ENCODE results near the gene MYO1F. TPM values are rescaled to one million over a fixed set of nuclear protein-coding genes. Genes with fewer than 3 reads are reported as not detected.

Gene MYO1F
- total RNA-seq, 1 donor, result 0.09 TPM

DNA sequence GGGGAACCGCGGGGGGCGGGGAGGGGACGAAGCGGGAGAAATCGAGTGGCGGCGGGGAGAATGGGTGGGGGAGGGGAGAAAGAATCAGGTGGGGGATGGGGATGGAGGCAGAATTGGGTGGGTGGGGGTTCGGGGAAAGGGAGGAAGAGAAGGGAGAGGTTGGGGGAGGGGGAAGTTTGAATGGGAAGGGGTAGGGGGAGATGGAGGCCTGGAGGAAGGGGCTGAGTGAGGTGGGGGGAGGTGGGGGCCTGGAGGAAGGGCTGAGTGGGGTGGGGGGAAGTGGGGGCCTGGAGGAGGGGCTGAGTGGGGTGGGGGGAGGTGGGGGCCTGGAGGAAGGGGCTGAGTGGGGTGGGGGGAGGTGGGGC, 33.7 kb upstream of the MYO1F start:
- TF ChIP-seq, protein P1, sequence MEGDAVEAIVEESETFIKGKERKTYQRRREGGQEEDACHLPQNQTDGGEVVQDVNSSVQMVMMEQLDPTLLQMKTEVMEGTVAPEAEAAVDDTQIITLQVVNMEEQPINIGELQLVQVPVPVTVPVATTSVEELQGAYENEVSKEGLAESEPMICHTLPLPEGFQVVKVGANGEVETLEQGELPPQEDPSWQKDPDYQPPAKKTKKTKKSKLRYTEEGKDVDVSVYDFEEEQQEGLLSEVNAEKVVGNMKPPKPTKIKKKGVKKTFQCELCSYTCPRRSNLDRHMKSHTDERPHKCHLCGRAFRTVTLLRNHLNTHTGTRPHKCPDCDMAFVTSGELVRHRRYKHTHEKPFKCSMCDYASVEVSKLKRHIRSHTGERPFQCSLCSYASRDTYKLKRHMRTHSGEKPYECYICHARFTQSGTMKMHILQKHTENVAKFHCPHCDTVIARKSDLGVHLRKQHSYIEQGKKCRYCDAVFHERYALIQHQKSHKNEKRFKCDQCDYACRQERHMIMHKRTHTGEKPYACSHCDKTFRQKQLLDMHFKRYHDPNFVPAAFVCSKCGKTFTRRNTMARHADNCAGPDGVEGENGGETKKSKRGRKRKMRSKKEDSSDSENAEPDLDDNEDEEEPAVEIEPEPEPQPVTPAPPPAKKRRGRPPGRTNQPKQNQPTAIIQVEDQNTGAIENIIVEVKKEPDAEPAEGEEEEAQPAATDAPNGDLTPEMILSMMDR (IDR thresholded peaks at IDR 0.05; ENCODE audit: insufficient read depth, low read length), result no peak
- H3K4me3 ChIP-seq (ENCODE audit: low read depth, low read length), result no peak overlapping the region
- DNase-seq (ENCODE audit: low read depth), result no peak

- DNase-seq (ENCODE audit: low read depth), result peak; percentile 47
- TF ChIP-seq, protein P1 (IDR thresholded peaks at IDR 0.05; ENCODE audit: insufficient read depth, low read length), result no peak
- peak within 1 kb of the TSS; percentile 91 for H3K4me3 ChIP-seq (ENCODE audit: low read depth, low read length)
These were observed 33.0 kb upstream of the MYO1F start, which contains the start of gene ADAMTS10 for GRCh38 chr19:8610041-8610935. Gene ADAMTS10 (minus strand): TSS chr19:8610715. CDS start chr19:8605710, 5,005 bp downstream.

GRCh38 chr19:8609279-8610040, 32.2 kb upstream of the MYO1F start:
- DNase-seq (ENCODE audit: low read depth), result peak; percentile 60
- peak overlapping the region; percentile 91 for H3K4me3 ChIP-seq (ENCODE audit: low read depth, low read length)
- TF ChIP-seq, protein P1 (IDR thresholded peaks at IDR 0.05; ENCODE audit: insufficient read depth, low read length), result peak; percentile 43

- DNase-seq (ENCODE audit: low read depth), result no peak
- TF ChIP-seq, protein P1 (IDR thresholded peaks at IDR 0.05; ENCODE audit: insufficient read depth, low read length), result no peak
- peak overlapping the region; percentile 91 for H3K4me3 ChIP-seq (ENCODE audit: low read depth, low read length)
These were observed 31.7 kb upstream of the MYO1F start for GRCh38 chr19:8608941-8609278.

DNA sequence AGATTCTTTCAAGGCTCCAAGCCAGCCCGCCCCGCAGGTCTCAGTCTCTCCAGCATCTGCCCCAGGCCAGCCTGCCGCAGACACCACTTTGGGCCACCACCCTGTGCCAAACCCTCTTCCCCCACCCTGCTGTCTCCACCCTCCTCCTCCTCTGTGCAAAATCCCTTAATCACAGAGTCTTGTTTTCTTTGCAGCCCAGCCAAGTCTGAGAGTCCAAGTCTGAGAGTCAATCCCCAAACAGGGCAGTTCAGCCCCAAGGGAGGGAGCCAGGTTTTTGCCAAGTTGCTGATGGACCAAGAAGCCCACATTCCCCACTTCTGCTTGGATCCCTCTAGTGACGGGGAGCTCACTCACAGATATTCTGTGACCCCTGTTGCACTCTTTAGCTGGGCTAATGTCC, 30.1 kb upstream of the MYO1F start:
- TF ChIP-seq, protein P1 (IDR thresholded peaks at IDR 0.05; ENCODE audit: insufficient read depth, low read length), result no peak
- H3K4me3 ChIP-seq (ENCODE audit: low read depth, low read length), result no peak overlapping the region
- DNase-seq (ENCODE audit: low read depth), result peak; percentile 94

GRCh38 chr19:8605514-8605913, 28.3 kb upstream of the MYO1F start:
- no peak for DNase-seq (ENCODE audit: low read depth)
- no peak overlapping the region for H3K4me3 ChIP-seq (ENCODE audit: low read depth, low read length)
- TF ChIP-seq, protein P1 (IDR thresholded peaks at IDR 0.05; ENCODE audit: insufficient read depth, low read length), result no peak

All from fibroblast of the aortic adventitia (primary cell).